Kidney (tissue), 14 donors: ENCODE data around the gene BATF3. TPM values are rescaled to one million over a fixed set of nuclear protein-coding genes. Genes with fewer than 3 reads are reported as not detected.

Experiments used
- DNase-seq, 5 donors: peaks; one replicate each; pipeline ENCODE4 v3.0.0-alpha.2; 2013 to 2020
- FAIRE-seq: peaks from 2 replicates; lab custom pipeline; 2012; peaks lifted over from hg19 to GRCh38; lab: Jason Lieb, UNC
- H3K27ac ChIP-seq, 2 donors: one replicate each; pipeline ENCODE4 v1.7.0; 2013; ENCODE audit warnings: low read depth in 2 of 2, low read length in 2 of 2, inconsistent platforms in 1 of 2
- H3K27me3 ChIP-seq: one replicate; pipeline ENCODE4 v1.7.1; 2013; ENCODE audit warnings: low read length, inconsistent platforms; ENCODE audit not compliant: control insufficient read depth, insufficient read depth
- H3K36me3 ChIP-seq, 3 donors: one replicate each; pipeline versions ENCODE4 v1.7.0 to v1.7.1; 2013; ENCODE audit warnings: low read length in 3 of 3, control low read depth in 1 of 3, inconsistent platforms in 1 of 3; ENCODE audit not compliant: insufficient read depth in 3 of 3, control insufficient read depth in 2 of 3
- H3K4me1 ChIP-seq, 3 donors: one replicate each; pipeline versions ENCODE4 v1.7.0 to v1.7.1; 2013; ENCODE audit warnings: low read length in 3 of 3, inconsistent platforms in 1 of 3, low read depth in 1 of 3; ENCODE audit not compliant: control insufficient read depth in 2 of 3, insufficient read depth in 2 of 3
- H3K4me3 ChIP-seq, 3 donors: one replicate each; pipeline versions ENCODE4 v1.7.0 to v1.8.1; 2013; ENCODE audit warnings: low read length in 3 of 3, control low read depth in 1 of 3, inconsistent platforms in 1 of 3
- H3K9ac ChIP-seq, 3 donors: one replicate each; pipeline versions ENCODE4 v1.7.0 to v1.7.1; 2013; ENCODE audit warnings: low read length in 3 of 3, control low read depth in 1 of 3, inconsistent platforms in 1 of 3
- H3K9me3 ChIP-seq, 3 donors: one replicate each; pipeline versions ENCODE4 v1.7.0 to v1.7.1; 2013; ENCODE audit warnings: low read length in 3 of 3, control low read depth in 1 of 3, inconsistent platforms in 1 of 3; ENCODE audit not compliant: control insufficient read depth in 2 of 3, insufficient read depth in 1 of 3
- intact Hi-C: fragments of 100-400 bp; cut with DNase I; formaldehyde crosslinking; loops from one replicate; pipeline ENCODE4 v1.11.1; 2022
- polyA plus RNA-seq: library from polyadenylated mRNA; stranded (reverse); fragments of 350-450 nt; fragmentation: Illumina TruSeq; extraction: RNeasy Lipid Tissue Mini Kit (QIAGEN cat#74804); gene quantifications from one replicate; pipeline ENCODE4 v1.2.3, GENCODE V29; 2014; ENCODE audit warnings: low read depth, low replicate concordance; ENCODE audit not compliant: insufficient read depth
- total RNA-seq: library from RNA; stranded (reverse); fragmentation: NEBNext Ultra II Directional; extraction: Animal tissue kit (Norgen Biotek cat#: 25700); gene quantifications from one replicate; pipeline ENCODE4 v1.2.1, GENCODE V29; 2021
- TF ChIP-seq, protein P1 (sequence below): IDR thresholded peaks from 3 replicates; pipeline ENCODE4 v1.5.1; 2012; ENCODE audit warnings: mild to moderate bottlenecking, moderate library complexity, borderline replicate concordance; ENCODE audit not compliant: insufficient read depth; ENCODE audit errors: extremely low read depth
- donor health status: control.
- donor health status: control.
- donor health status: control.
- donor health status: control.
- donor health status: control.
- donor health status: DM: yes; HTN: yes; CAD: no.
- donor health status: Normal renal cell carcinoma (clear cell type).

Gene BATF3
- total and polyA plus RNA-seq, 2 donors from 2014 or later, result 3.3 to 6.5 TPM

GRCh38 chr1:212688341-212689047, 11.1 kb downstream of the BATF3 start:
- H3K4me1 ChIP-seq, result no peaks in the 10 kb centered on the region
- intact Hi-C loops, result no loop called here
- no peak overlapping the region for H3K4me3 ChIP-seq
- TF ChIP-seq, protein P1, sequence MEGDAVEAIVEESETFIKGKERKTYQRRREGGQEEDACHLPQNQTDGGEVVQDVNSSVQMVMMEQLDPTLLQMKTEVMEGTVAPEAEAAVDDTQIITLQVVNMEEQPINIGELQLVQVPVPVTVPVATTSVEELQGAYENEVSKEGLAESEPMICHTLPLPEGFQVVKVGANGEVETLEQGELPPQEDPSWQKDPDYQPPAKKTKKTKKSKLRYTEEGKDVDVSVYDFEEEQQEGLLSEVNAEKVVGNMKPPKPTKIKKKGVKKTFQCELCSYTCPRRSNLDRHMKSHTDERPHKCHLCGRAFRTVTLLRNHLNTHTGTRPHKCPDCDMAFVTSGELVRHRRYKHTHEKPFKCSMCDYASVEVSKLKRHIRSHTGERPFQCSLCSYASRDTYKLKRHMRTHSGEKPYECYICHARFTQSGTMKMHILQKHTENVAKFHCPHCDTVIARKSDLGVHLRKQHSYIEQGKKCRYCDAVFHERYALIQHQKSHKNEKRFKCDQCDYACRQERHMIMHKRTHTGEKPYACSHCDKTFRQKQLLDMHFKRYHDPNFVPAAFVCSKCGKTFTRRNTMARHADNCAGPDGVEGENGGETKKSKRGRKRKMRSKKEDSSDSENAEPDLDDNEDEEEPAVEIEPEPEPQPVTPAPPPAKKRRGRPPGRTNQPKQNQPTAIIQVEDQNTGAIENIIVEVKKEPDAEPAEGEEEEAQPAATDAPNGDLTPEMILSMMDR, result no peak
- no peak overlapping the region for H3K9ac ChIP-seq
- no peaks in the 10 kb centered on the region for H3K36me3 ChIP-seq
- H3K27me3 ChIP-seq, result no peaks in the 10 kb centered on the region
- FAIRE-seq, result no peak
- no peaks in the 10 kb centered on the region for H3K9me3 ChIP-seq
- DNase-seq, result peak in 2 of 5 donors; percentile 16 to 59
- H3K27ac ChIP-seq, result no peak overlapping the region

DNA sequence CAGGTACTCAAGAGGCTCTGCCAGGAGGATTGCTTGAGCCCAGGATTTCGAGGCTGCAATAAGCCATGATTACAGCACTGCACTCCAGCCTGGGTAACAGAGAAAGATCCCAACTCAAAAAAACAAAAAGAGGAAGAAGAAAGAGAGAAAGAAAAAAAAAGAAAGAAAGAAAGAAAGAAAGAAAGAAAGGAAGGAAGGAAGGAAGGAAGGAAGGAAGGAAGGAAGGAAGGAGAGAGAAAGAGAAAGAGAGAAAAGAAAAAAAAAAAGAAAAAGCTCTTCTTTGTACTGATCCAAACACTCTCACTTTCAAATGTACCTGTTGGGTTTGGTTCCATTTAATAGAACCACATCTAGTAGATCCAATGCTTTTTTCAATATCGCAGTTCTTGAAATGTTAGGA, 11.8 kb downstream of the BATF3 start:
- Histone ChIP-seq H3K27me3 (no peaks in the 10 kb centered on the region), H3K4me3 (no peak overlapping the region), H3K4me1 (no peaks in the 10 kb centered on the region), H3K9me3 (no peaks in the 10 kb centered on the region), H3K9ac (no peak overlapping the region), H3K27ac (no peak overlapping the region), H3K36me3 (no peaks in the 10 kb centered on the region)
- FAIRE-seq (no peak), DNase-seq (no peak)
- TF ChIP-seq, protein P1, result no peak
- intact Hi-C loops, result no loop called here

- intact Hi-C loops, result no loop called here
- no peak overlapping the region for H3K9ac ChIP-seq
- no peaks in the 10 kb centered on the region for H3K4me1 ChIP-seq
- FAIRE-seq (no peak), DNase-seq (no peak)
- H3K27ac ChIP-seq, result no peak overlapping the region
- TF ChIP-seq, protein P1, result no peak
- no peak overlapping the region for H3K4me3 ChIP-seq
- no peaks in the 10 kb centered on the region for H3K36me3 ChIP-seq
- H3K9me3 ChIP-seq, result no peaks in the 10 kb centered on the region
- no peaks in the 10 kb centered on the region for H3K27me3 ChIP-seq
Measured at GRCh38 chr1:212686591-212686990, 13.0 kb downstream of the BATF3 start.
